ENCODE data around the gene TMEM200C.

Gene TMEM200C

DNA sequence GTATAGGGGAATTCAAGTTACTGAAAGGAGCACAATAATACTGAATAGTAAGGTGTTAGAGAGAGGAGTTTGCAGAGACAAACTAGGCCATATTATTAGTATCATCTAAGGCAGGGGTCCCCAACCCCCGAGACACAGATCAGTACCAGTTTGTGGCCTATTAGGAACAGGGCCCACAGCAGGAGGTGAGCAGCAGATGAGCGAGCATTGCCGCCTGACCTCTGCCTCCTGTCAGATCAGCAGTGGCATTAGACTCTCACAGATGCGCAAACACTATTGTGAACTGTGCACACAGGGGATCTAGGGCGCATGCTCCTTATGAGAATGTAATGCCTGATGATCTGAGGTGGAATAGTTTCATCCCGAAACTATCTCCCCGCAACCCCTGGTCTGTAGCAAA is 41.8 kb upstream of the TMEM200C start:
- DNase-seq (ENCODE audit: low spot score), result no peak
- TF ChIP-seq, protein P1, sequence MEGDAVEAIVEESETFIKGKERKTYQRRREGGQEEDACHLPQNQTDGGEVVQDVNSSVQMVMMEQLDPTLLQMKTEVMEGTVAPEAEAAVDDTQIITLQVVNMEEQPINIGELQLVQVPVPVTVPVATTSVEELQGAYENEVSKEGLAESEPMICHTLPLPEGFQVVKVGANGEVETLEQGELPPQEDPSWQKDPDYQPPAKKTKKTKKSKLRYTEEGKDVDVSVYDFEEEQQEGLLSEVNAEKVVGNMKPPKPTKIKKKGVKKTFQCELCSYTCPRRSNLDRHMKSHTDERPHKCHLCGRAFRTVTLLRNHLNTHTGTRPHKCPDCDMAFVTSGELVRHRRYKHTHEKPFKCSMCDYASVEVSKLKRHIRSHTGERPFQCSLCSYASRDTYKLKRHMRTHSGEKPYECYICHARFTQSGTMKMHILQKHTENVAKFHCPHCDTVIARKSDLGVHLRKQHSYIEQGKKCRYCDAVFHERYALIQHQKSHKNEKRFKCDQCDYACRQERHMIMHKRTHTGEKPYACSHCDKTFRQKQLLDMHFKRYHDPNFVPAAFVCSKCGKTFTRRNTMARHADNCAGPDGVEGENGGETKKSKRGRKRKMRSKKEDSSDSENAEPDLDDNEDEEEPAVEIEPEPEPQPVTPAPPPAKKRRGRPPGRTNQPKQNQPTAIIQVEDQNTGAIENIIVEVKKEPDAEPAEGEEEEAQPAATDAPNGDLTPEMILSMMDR (IDR thresholded peaks at IDR 0.05; ENCODE audit: extremely low read depth, missing control alignments), result no peak

DNA sequence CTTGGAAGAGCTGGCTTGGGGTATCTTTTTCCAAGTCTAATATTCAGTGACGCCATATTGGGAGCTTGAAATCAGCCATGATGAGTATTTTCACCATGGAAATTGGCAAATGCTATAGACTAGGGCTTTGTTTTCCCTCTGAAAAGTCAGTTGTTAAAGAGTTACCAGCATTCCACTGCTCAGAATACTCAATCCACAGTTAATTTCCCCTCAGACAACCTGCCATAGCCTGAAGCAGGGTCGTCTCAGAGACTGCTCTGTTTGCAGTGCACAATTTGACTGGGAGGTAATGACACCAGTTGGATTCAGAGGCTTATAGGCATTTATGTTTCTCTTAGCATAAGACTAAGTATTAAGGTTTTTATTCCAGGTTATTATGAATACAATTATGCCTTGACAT is 35.5 kb upstream of the TMEM200C start:
- TF ChIP-seq, protein P1 (IDR thresholded peaks at IDR 0.05; ENCODE audit: extremely low read depth, missing control alignments), result no peak
- DNase-seq (ENCODE audit: low spot score), result no peak

DNA sequence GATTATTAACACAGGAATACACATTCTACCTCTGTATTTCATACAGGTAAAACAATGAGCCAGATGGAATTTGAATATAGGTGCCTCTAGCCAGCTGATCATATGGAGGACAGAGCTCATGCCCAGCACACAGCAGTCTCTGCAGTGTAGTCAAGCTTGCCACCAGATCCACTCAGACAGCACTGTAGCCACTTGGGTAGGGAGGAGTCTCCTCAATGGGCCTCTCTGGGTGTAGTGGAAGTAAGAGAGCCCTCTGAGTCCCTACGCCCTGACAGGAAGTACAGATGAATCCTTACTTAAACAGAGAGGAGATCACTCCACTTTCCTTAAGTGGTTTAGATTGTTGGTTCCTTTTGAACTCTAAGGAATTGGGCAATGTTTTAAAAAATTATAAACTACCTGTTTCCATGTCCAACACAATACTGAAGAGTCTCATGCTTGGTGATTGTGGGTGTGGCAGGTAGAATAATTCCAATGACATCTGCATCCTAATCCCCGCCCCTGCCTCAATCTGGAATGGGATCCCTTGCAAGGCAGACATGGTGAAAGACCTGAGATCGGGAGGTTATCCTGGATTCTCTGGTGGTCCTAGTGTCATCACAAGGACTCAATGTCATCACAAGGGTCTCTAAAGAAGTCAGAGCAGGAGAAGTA is 23.0 kb upstream of the TMEM200C start:
- DNase-seq (ENCODE audit: low spot score), result no peak
- TF ChIP-seq, protein P1 (IDR thresholded peaks at IDR 0.05; ENCODE audit: extremely low read depth, missing control alignments), result no peak

DNA sequence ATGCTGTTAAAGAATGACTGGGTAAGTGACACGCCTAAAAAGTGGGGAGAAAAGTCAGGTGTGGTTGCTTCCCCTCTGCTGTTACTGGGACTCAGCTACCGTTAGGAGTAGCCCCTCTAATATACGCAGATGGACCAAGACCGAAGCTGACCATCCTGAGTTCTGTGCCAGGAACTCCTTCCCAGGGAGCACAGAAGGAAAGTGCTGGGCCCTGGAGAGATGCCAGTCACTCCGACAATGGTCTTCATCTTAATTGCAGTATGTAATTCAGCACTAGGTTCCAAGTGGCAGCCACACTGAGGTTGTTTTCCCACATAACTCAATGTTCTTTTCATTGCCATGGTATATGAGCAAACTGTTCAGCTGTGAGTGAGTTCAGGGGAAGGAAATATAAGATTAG is 19.6 kb upstream of the TMEM200C start:
- TF ChIP-seq, protein P1 (IDR thresholded peaks at IDR 0.05; ENCODE audit: extremely low read depth, missing control alignments), result no peak
- DNase-seq (ENCODE audit: low spot score), result no peak

DNA sequence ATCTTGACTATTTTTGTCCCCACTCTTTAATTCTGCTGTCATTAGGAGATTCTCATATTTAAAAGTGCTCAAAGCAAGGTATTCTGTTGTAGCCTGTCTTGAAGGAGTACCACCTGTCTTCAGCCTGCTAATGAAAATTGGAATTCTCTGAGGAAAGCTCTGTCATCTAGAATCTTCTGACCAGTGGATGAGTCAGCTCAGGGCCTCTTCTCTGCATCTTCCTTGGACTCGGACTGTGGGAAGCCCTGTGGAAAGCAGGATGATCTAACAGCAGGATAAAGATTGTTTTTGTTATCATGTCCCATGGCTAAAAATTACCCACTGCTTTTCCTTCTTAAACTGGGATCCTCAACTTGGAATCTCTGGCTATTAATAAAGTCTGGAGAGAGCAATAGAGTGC is 18.7 kb upstream of the TMEM200C start:
- TF ChIP-seq, protein P1 (IDR thresholded peaks at IDR 0.05; ENCODE audit: extremely low read depth, missing control alignments), result no peak
- DNase-seq (ENCODE audit: low spot score), result no peak

DNA sequence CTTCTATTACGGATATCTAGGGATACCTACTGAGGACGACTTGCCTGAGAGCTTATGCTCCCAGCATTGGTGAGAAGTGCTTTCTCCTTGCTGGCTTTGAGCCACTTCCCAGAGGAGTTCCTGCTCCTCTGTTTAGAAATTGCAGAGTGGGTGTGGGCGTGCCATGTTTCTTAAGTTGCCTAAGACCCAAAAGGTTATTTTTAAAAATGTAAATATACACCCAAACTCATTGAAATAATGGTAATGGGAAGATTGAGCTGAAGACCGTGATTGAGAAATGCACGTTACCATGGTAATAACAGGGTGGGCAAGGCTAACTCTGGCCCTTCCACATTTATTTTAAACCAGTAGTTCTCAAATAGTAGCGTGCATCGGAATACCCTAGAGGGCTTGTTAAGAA is 17.2 kb upstream of the TMEM200C start:
- TF ChIP-seq, protein P1 (IDR thresholded peaks at IDR 0.05; ENCODE audit: extremely low read depth, missing control alignments), result no peak
- DNase-seq (ENCODE audit: low spot score), result no peak

DNA sequence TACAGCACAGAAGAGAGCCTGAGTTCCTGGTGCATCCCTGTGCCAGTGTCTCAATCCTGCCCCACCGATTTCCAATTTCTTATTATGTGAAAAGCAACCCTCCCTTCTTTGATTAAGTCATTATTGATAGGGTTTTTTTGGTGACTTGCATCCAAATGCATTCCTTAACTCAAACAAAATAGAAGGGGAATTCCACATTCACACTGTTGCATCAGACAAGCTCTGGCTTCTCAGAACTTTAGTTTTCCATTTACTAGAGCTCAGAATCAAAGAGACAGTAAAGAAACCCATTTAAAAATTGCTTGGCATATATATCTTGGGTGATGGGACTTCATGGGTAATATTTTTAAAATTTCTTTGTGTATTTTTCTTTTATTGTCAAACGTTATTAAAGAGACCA is 13.8 kb upstream of the TMEM200C start:
- TF ChIP-seq, protein P1 (IDR thresholded peaks at IDR 0.05; ENCODE audit: extremely low read depth, missing control alignments), result no peak
- DNase-seq (ENCODE audit: low spot score), result no peak
